Upper lobe of right lung (tissue), 1 donor: ENCODE results near the gene SUPT20H. TPM values are rescaled to one million over a fixed set of nuclear protein-coding genes. Genes with fewer than 3 reads are reported as not detected.

Experiments used
- ATAC-seq: fragments of 200-7000 bp; cut with Tn5 transposase; one replicate; pipeline ENCODE4 v1.9.1; 2020; ENCODE audit warnings: mild to moderate bottlenecking, moderate library complexity
- DNase-seq: peaks from one replicate; pipeline ENCODE4 v3.0.0-alpha.2; 2020
- H3K27ac ChIP-seq: fragments of 200-600 bp; one replicate; pipeline ENCODE4 v1.8.0; 2022
- H3K27me3 ChIP-seq: fragments of 200-600 bp; one replicate; pipeline ENCODE4 v1.8.0; 2022; ENCODE audit warnings: mild to moderate bottlenecking
- H3K36me3 ChIP-seq: fragments of 200-600 bp; one replicate; pipeline ENCODE4 v1.8.0; 2022
- H3K4me1 ChIP-seq: fragments of 200-600 bp; one replicate; pipeline ENCODE4 v1.8.0; 2022
- H3K4me3 ChIP-seq: fragments of 200-600 bp; one replicate; pipeline ENCODE4 v1.8.0; 2022; ENCODE audit warnings: mild to moderate bottlenecking
- H3K9me3 ChIP-seq: fragments of 200-600 bp; one replicate; pipeline ENCODE4 v1.8.0; 2022
- intact Hi-C: fragments of 100-400 bp; cut with DNase I; formaldehyde crosslinking; loops from one replicate; pipeline ENCODE4 v1.11.0; 2022
- total RNA-seq: library from RNA; stranded (reverse); fragmentation: NEBNext Ultra II Directional; extraction: Animal tissue kit (Norgen Biotek cat#: 25700); gene quantifications from one replicate; pipeline ENCODE4 v1.2.1, GENCODE V29; 2021
- TF ChIP-seq, protein P1 (sequence below): fragments of 200-600 bp; IDR thresholded peaks from one replicate; pipeline ENCODE4 v1.8.0; 2022; ENCODE audit warnings: antibody characterized with exemption
- donor health status: DM: no; HTN: yes; CAD: no; lungs with severe emphysema.

The SUPT20H gene
- total RNA-seq, 1 donor from 2014 or later: 60.3 TPM

DNA sequence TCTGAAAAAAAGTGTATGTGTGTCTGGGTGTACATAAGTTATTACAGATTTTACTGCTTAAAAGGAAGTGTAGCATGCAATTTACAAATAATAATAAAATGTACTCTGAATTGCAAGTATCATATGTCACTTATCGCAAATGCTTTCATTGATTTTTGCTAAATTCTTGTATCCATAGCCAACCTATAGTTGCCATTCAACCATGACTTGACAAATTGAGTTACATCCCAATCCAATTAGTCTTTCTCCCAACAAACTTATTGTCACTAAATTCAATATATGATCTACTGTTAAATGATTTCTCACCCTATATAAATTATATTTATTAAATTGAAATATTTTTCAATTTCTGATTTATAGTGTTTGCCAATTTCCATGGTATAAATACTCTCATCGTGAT is 17.3 kb upstream of the SUPT20H start:
- intact Hi-C loops: no loop called here
- H3K27ac ChIP-seq: no peak overlapping the region
- DNase-seq (no peak), ATAC-seq (no peak)
- no peaks in the 10 kb centered on the region for H3K27me3 ChIP-seq
- no peak overlapping the region for H3K4me3 ChIP-seq
- no peaks in the 10 kb centered on the region for H3K36me3 ChIP-seq
- H3K4me1 ChIP-seq: no peaks in the 10 kb centered on the region
- TF ChIP-seq, protein P1, sequence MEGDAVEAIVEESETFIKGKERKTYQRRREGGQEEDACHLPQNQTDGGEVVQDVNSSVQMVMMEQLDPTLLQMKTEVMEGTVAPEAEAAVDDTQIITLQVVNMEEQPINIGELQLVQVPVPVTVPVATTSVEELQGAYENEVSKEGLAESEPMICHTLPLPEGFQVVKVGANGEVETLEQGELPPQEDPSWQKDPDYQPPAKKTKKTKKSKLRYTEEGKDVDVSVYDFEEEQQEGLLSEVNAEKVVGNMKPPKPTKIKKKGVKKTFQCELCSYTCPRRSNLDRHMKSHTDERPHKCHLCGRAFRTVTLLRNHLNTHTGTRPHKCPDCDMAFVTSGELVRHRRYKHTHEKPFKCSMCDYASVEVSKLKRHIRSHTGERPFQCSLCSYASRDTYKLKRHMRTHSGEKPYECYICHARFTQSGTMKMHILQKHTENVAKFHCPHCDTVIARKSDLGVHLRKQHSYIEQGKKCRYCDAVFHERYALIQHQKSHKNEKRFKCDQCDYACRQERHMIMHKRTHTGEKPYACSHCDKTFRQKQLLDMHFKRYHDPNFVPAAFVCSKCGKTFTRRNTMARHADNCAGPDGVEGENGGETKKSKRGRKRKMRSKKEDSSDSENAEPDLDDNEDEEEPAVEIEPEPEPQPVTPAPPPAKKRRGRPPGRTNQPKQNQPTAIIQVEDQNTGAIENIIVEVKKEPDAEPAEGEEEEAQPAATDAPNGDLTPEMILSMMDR: no peak
- H3K9me3 ChIP-seq: no peaks in the 10 kb centered on the region

DNA sequence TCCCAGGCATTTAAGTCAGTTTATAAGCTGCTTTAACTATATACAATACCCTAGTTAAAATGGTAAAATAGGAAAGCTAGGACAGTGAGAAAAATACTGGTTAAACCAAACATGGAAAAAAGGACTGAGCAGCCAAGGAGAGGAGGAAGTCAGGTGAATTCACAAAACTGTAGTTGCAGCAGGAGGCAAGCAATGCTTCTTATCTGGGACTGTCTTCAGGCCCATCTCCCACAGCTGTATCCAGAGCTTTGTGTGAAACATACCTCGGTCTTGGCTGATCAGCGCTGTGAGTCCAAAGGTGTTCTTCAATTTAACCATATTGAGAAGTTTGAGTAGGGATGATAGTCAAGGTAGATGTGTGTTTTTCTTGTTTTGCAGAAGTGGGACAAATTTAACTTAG is 15.7 kb upstream of the SUPT20H start:
- no peaks in the 10 kb centered on the region for H3K36me3 ChIP-seq
- DNase-seq (no peak), ATAC-seq (no peak)
- no peaks in the 10 kb centered on the region for H3K9me3 ChIP-seq
- TF ChIP-seq, protein P1: no peak
- no peaks in the 10 kb centered on the region for H3K27me3 ChIP-seq
- no peak overlapping the region for H3K4me3 ChIP-seq
- H3K4me1 ChIP-seq: no peaks in the 10 kb centered on the region
- no peak overlapping the region for H3K27ac ChIP-seq
- intact Hi-C loops: no loop called here

DNA sequence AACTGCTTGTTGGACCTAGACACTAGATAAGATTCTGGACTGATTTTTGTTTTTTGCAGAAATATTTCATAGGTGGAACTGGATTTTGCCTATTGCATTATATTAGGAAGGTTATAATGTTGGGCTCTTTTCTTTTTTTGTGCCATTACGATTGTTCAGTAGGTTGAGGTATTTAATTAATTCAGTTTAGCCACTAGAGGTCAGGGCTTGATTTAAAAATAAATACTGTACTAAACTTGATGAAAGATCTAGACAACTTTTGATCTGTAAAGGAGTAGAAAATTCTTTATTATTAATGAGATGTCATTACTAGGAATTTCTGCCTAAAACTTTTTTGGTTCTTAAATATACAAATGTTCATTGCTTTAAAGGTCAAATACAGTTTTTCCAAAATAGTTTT is 15.2 kb upstream of the SUPT20H start:
- Histone ChIP-seq H3K27ac (no peak overlapping the region), H3K4me1 (no peaks in the 10 kb centered on the region), H3K9me3 (no peaks in the 10 kb centered on the region), H3K4me3 (no peak overlapping the region), H3K27me3 (no peaks in the 10 kb centered on the region), H3K36me3 (no peaks in the 10 kb centered on the region)
- TF ChIP-seq, protein P1: peak; percentile 58
- ATAC-seq: no peak
- intact Hi-C loops: no loop called here
- no peak for DNase-seq

DNA sequence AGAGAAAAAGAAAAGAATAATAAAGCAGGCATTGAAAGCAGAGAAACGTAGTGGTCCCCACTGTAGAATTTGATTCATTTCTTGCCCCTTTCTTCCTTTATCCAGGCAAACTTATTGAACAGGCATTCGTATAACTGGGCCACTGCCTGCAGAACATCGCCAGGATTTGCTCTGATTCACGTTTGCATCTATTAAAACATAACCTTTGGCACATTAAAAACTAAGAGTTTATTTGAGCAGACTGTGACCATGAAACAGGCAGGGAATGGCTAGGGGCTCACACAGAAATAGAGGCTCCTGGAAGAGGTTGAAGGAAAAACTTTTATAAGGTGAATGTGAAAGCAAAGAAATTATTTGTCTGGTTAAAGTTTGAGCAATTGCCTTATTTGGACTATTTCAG is 12.5 kb upstream of the SUPT20H start:
- ATAC-seq: no peak
- DNase-seq: no peak
- intact Hi-C loops: no loop called here
- Histone ChIP-seq H3K9me3 (no peaks in the 10 kb centered on the region), H3K4me3 (no peak overlapping the region), H3K27me3 (no peaks in the 10 kb centered on the region), H3K36me3 (no peaks in the 10 kb centered on the region), H3K4me1 (no peaks in the 10 kb centered on the region), H3K27ac (no peak overlapping the region)
- TF ChIP-seq, protein P1: no peak

DNA sequence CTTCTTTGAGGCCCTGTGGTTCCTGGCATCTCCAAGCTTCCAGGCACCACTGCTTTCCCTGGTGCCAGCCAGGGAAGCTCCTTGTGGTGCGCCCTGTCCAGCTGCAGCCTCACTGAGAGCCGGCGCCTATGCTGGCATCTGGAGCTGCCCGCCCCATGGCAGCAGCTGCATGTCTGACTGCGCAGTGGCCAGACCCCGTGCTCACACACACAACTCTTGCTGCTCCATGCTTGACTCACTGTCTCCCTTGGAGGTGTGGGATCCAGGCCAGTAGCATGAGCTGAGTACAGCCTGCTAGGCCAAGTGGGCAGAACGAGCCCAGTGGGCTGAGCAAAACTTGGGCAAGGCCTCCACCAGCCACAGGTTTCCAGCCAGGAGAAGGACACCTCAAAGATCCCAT is 11.5 kb upstream of the SUPT20H start:
- no peak for DNase-seq
- no peaks in the 10 kb centered on the region for H3K4me1 ChIP-seq
- intact Hi-C loops: no loop called here

More for the DNA sequence above, 11.5 kb upstream of the SUPT20H start:
- no peak overlapping the region for H3K27ac ChIP-seq
- ATAC-seq: no peak
- no peaks in the 10 kb centered on the region for H3K36me3 ChIP-seq
- H3K9me3 ChIP-seq: no peaks in the 10 kb centered on the region
- TF ChIP-seq, protein P1: no peak
- no peaks in the 10 kb centered on the region for H3K27me3 ChIP-seq
- H3K4me3 ChIP-seq: no peak overlapping the region
